OCI-LY3 (cell line): Measurements from ENCODE around the gene DNAJB9.

Experiments used
- H2AFZ ChIP-seq: fragments of 200-600, 300-600 bp; shearing (Covaris generic); 2 replicates; pipeline ENCODE4 v1.6.0; 2014; ENCODE audit warnings: antibody characterized with exemption, low read depth, low read length
- H3K27ac ChIP-seq: fragments of 200-600, 300-600 bp; sonication (generic); 2 replicates; pipeline ENCODE4 v1.5.1; 2014; ENCODE audit warnings: mild to moderate bottlenecking, low read length, moderate library complexity, mixed read lengths
- H3K27me3 ChIP-seq: fragments of 200-600, 300-600 bp; sonication (generic); 2 replicates; pipeline ENCODE4 v1.6.1; 2014; ENCODE audit warnings: low read depth, low read length, mixed read lengths
- H3K36me3 ChIP-seq: fragments of 200-600, 300-600 bp; sonication (generic); replicated peaks from 2 replicates; pipeline ENCODE3; 2014; ENCODE audit warnings: low read depth, low read length, mixed read lengths
- H3K4me1 ChIP-seq: fragments of 300-600, 200-600 bp; sonication (generic); 2 replicates; pipeline ENCODE4 v1.6.1; 2014; ENCODE audit warnings: low read length, mixed read lengths
- H3K4me2 ChIP-seq: fragments of 200-600, 300-600 bp; sonication (generic); 2 replicates; pipeline ENCODE4 v1.6.1; 2014; ENCODE audit warnings: low read length, mixed read lengths
- H3K4me3 ChIP-seq: fragments of 300-600, 200-600 bp; sonication (generic); 2 replicates; pipeline ENCODE4 v1.5.1; 2014; ENCODE audit warnings: antibody characterized with exemption, mild to moderate bottlenecking, low read length, moderate library complexity
- H3K79me2 ChIP-seq: fragments of 300-600, 200-600 bp; shearing (Covaris generic); 2 replicates; pipeline ENCODE4 v1.6.1; 2014; ENCODE audit warnings: mild to moderate bottlenecking, low read length, mixed read lengths
- H3K9ac ChIP-seq: fragments of 300-600, 200-600 bp; shearing (Covaris generic); 2 replicates; pipeline ENCODE4 v1.6.0; 2014; ENCODE audit warnings: mild to moderate bottlenecking, low read length, moderate library complexity
- H3K9me3 ChIP-seq: fragments of 200-600, 300-600 bp; shearing (Covaris generic); 2 replicates; pipeline ENCODE4 v1.6.1; 2014; ENCODE audit warnings: low read length, mixed read lengths; ENCODE audit not compliant: insufficient read depth
- H4K20me1 ChIP-seq: fragments of 200-600, 300-600 bp; sonication (generic); 2 replicates; pipeline ENCODE4 v1.6.1; 2016; ENCODE audit warnings: low read length, mixed read lengths; ENCODE audit not compliant: insufficient read depth
- EZH2phosphoT487 ChIP-seq: fragments of 200-600 bp; shearing (Covaris generic); IDR thresholded peaks from 2 replicates; pipeline ENCODE4 v1.6.1; 2018; ENCODE audit warnings: antibody characterized with exemption, mixed run types, low read depth
- TF ChIP-seq, protein P1 (sequence below): fragments of 200-600, 300-600 bp; sonication (generic); IDR thresholded peaks from 2 replicates; pipeline ENCODE4 v1.5.1; 2014; ENCODE audit warnings: antibody characterized with exemption, low read length, low read depth

The DNAJB9 gene

GRCh38 chr7:108598914-108599580 is 29.4 kb downstream of the DNAJB9 start:
- Histone ChIP-seq H3K79me2 (no peaks in the 10 kb centered on the region), H2AFZ (no peak overlapping the region), H3K36me3 (no peaks in the 10 kb centered on the region), H3K27me3 (peaks cover 12% of the 10 kb centered on the region), H3K9me3 (no peaks in the 10 kb centered on the region), H3K4me3 (no peak overlapping the region), H3K4me2 (no peak overlapping the region), H4K20me1 (no peaks in the 10 kb centered on the region), H3K9ac (no peak overlapping the region), H3K4me1 (no peaks in the 10 kb centered on the region), H3K27ac (no peak overlapping the region)
- TF ChIP-seq, protein P1, sequence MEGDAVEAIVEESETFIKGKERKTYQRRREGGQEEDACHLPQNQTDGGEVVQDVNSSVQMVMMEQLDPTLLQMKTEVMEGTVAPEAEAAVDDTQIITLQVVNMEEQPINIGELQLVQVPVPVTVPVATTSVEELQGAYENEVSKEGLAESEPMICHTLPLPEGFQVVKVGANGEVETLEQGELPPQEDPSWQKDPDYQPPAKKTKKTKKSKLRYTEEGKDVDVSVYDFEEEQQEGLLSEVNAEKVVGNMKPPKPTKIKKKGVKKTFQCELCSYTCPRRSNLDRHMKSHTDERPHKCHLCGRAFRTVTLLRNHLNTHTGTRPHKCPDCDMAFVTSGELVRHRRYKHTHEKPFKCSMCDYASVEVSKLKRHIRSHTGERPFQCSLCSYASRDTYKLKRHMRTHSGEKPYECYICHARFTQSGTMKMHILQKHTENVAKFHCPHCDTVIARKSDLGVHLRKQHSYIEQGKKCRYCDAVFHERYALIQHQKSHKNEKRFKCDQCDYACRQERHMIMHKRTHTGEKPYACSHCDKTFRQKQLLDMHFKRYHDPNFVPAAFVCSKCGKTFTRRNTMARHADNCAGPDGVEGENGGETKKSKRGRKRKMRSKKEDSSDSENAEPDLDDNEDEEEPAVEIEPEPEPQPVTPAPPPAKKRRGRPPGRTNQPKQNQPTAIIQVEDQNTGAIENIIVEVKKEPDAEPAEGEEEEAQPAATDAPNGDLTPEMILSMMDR: no peak
- TF ChIP-seq EZH2phosphoT487: no peak

DNA sequence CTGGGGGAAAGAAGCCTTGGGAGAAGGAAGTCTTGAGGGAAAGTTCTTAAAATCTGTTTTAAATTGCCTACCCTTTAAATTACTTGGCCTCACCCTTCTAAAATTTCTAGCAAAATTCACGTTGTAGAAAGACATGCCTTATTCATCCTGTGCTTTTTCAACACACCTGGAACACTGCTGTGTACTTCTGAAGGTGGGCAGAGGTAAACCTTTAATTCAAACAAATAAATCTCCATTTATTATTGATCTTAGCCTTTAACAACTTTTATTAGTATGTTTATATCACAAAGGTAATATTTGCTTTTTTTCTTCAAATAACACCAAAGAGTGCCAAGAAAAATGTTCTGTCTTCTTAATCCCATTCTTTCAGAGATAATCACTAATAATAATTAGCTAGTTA is 30.7 kb downstream of the DNAJB9 start:
- H3K4me2 ChIP-seq: no peak overlapping the region
- H2AFZ ChIP-seq: no peak overlapping the region
- no peak for TF ChIP-seq EZH2phosphoT487
- TF ChIP-seq, protein P1: no peak
- H3K9ac ChIP-seq: no peak overlapping the region
- H3K79me2 ChIP-seq: no peaks in the 10 kb centered on the region
- H3K27me3 ChIP-seq: peaks cover 12% of the 10 kb centered on the region
- H3K4me1 ChIP-seq: 0 out of 2 replicates have a peak, but pooled peaks cover under 1% of the 10 kb centered on the region
- no peak overlapping the region for H3K4me3 ChIP-seq
- H4K20me1 ChIP-seq: no peaks in the 10 kb centered on the region
- H3K36me3 ChIP-seq: no peaks in the 10 kb centered on the region
- H3K9me3 ChIP-seq: no peaks in the 10 kb centered on the region
- no peak overlapping the region for H3K27ac ChIP-seq

- no peaks in the 10 kb centered on the region for H3K79me2 ChIP-seq
- H3K27me3 ChIP-seq: peaks cover 12% of the 10 kb centered on the region
- no peaks in the 10 kb centered on the region for H3K9me3 ChIP-seq
- peaks cover 7% of the 10 kb centered on the region for H3K4me1 ChIP-seq
- no peak overlapping the region for H3K4me3 ChIP-seq
- H3K4me2 ChIP-seq: no peak overlapping the region
- TF ChIP-seq, protein P1: no peak
- TF ChIP-seq EZH2phosphoT487: no peak
- no peaks in the 10 kb centered on the region for H3K36me3 ChIP-seq
- no peak overlapping the region for H2AFZ ChIP-seq
- H3K27ac ChIP-seq: no peak overlapping the region
- H3K9ac ChIP-seq: no peak overlapping the region
- H4K20me1 ChIP-seq: no peaks in the 10 kb centered on the region
These were observed 34.1 kb downstream of the DNAJB9 start for GRCh38 chr7:108603656-108604306.

GRCh38 chr7:108604307-108605077 is 34.8 kb downstream of the DNAJB9 start:
- H2AFZ ChIP-seq: no peak overlapping the region

More at GRCh38 chr7:108604307-108605077, 34.8 kb downstream of the DNAJB9 start:
- no peaks in the 10 kb centered on the region for H4K20me1 ChIP-seq
- peaks cover 7% of the 10 kb centered on the region for H3K4me1 ChIP-seq
- TF ChIP-seq, protein P1: no peak
- H3K79me2 ChIP-seq: no peaks in the 10 kb centered on the region
- H3K36me3 ChIP-seq: no peaks in the 10 kb centered on the region
- H3K27ac ChIP-seq: no peak overlapping the region
- no peak overlapping the region for H3K4me2 ChIP-seq
- no peaks in the 10 kb centered on the region for H3K9me3 ChIP-seq
- no peak overlapping the region for H3K4me3 ChIP-seq
- H3K9ac ChIP-seq: no peak overlapping the region
- peaks cover 11% of the 10 kb centered on the region for H3K27me3 ChIP-seq
